ENCODE measurements around the gene ZNF436.

DNA sequence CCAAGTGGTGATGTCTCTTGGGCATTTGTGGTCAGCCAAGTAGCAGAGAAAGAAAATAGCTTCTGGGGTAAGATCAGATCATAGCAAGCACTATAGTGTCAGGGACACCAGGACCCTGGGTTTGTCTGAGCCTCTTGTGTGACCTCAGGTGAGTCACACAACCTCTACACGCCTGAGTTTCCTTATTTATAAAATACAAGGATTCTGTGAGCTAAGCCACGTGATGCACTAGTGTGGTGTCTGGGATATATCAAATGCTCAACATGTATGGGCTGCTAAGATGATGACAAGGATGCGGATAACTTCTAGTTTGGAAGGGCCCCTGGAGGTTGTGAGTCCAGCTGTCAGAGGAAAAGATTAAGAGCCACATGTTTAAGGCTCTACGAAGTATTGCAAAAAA, 24.5 kb upstream of the ZNF436 start:
- TF ChIP-seq, protein P1, sequence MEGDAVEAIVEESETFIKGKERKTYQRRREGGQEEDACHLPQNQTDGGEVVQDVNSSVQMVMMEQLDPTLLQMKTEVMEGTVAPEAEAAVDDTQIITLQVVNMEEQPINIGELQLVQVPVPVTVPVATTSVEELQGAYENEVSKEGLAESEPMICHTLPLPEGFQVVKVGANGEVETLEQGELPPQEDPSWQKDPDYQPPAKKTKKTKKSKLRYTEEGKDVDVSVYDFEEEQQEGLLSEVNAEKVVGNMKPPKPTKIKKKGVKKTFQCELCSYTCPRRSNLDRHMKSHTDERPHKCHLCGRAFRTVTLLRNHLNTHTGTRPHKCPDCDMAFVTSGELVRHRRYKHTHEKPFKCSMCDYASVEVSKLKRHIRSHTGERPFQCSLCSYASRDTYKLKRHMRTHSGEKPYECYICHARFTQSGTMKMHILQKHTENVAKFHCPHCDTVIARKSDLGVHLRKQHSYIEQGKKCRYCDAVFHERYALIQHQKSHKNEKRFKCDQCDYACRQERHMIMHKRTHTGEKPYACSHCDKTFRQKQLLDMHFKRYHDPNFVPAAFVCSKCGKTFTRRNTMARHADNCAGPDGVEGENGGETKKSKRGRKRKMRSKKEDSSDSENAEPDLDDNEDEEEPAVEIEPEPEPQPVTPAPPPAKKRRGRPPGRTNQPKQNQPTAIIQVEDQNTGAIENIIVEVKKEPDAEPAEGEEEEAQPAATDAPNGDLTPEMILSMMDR (IDR thresholded peaks at IDR 0.05) = no peak
- TF ChIP-seq EZH2 (IDR thresholded peaks at IDR 0.05; ENCODE audit: borderline replicate concordance, insufficient read depth, low read depth, low read length, poor library complexity, severe bottlenecking) = no peak
